Muscle layer of colon (tissue), 2 donors: ENCODE results near the gene L1CAM.
A peak's percentile ranks its signal among the peaks of the same experiment; 100 is the strongest.

Experiments used
- H3K27ac ChIP-seq: one replicate; pipeline ENCODE4 v1.7.0; 2013; ENCODE audit warnings: low read depth, mild to moderate bottlenecking, low read length, moderate library complexity
- H3K27me3 ChIP-seq, 2 donors: one replicate each; pipeline ENCODE4 v1.7.0; 2013; ENCODE audit warnings: low read length in 2 of 2, mild to moderate bottlenecking in 2 of 2; ENCODE audit not compliant: insufficient read depth in 2 of 2, control insufficient read depth in 1 of 2
- H3K36me3 ChIP-seq: one replicate; pipeline ENCODE4 v1.7.0; 2013; ENCODE audit warnings: mild to moderate bottlenecking, low read length; ENCODE audit not compliant: insufficient read depth
- H3K4me1 ChIP-seq: one replicate; pipeline ENCODE4 v1.7.0; 2013; ENCODE audit warnings: mild to moderate bottlenecking, low read length; ENCODE audit not compliant: insufficient read depth
- H3K4me3 ChIP-seq, 2 donors: one replicate each; pipeline ENCODE4 v1.7.0; 2013; ENCODE audit warnings: low read length in 2 of 2, low read depth in 1 of 2, mild to moderate bottlenecking in 1 of 2, moderate library complexity in 1 of 2
- H3K9ac ChIP-seq: one replicate; pipeline ENCODE4 v1.7.0; 2013; ENCODE audit warnings: low read length
- H3K9me3 ChIP-seq: one replicate; pipeline ENCODE4 v1.7.0; 2013; ENCODE audit warnings: mild to moderate bottlenecking, low read length
- donor health status: abdominal sarcoma.
- donor health status: Adenocarcinoma of cecum.

L1CAM gene

GRCh38 chrX:153885968-153886903 is at the start of gene L1CAM:
TSS of gene L1CAM (minus strand) at chrX:153886173. CDS start at chrX:153875836, 10,337 bp downstream.
- no peak within 1 kb of the TSS for H3K4me3 ChIP-seq
- no peak within 1 kb of the TSS for H3K27ac ChIP-seq
- H3K36me3 ChIP-seq, result no peaks in the 10 kb centered on the region
- H3K9ac ChIP-seq, result no peak within 1 kb of the TSS
- H3K9me3 ChIP-seq, result no peaks in the 10 kb centered on the region
- H3K4me1 ChIP-seq, result no peaks in the 10 kb centered on the region
- peaks cover 30 to 60% of the 10 kb centered on the region in 2 donors for H3K27me3 ChIP-seq

- Histone ChIP-seq H3K27ac (no peak overlapping the region), H3K4me1 (peaks cover 7% of the 10 kb centered on the region), H3K9ac (no peak overlapping the region)
Observed at GRCh38 chrX:153935326-153935851, 49.4 kb upstream of the L1CAM start.

GRCh38 chrX:153934762-153935325 is 48.9 kb upstream of the L1CAM start, which contains the start of gene NAA10:
TSS of gene NAA10 (minus strand) at chrX:153935037. CDS start at chrX:153934904, 133 bp downstream.
- peaks cover 7% of the 10 kb centered on the region for H3K4me1 ChIP-seq
- H3K27ac ChIP-seq, result peak within 1 kb of the TSS; percentile 27
- no peaks in the 10 kb centered on the region for H3K27me3 ChIP-seq
- no peak within 1 kb of the TSS for H3K9ac ChIP-seq
- peak within 1 kb of the TSS; percentile 61 to 70 for H3K4me3 ChIP-seq
- H3K9me3 ChIP-seq, result no peaks in the 10 kb centered on the region
- peaks cover 12% of the 10 kb centered on the region for H3K36me3 ChIP-seq

More at GRCh38 chrX:153935326-153935851, 49.4 kb upstream of the L1CAM start:
- H3K27me3 ChIP-seq, result no peaks in the 10 kb centered on the region
- peaks cover 12% of the 10 kb centered on the region for H3K36me3 ChIP-seq
- H3K9me3 ChIP-seq, result no peaks in the 10 kb centered on the region
- H3K4me3 ChIP-seq, result no peak overlapping the region

- Histone ChIP-seq H3K27me3 (no peaks in the 10 kb centered on the region), H3K36me3 (peaks cover 12% of the 10 kb centered on the region), H3K27ac (peak overlapping the region; percentile 27), H3K4me1 (peaks cover 10% of the 10 kb centered on the region), H3K9ac (no peak overlapping the region), H3K9me3 (no peaks in the 10 kb centered on the region), H3K4me3 (peak overlapping the region; percentile 61 to 70)
Observed at GRCh38 chrX:153934148-153934761, 48.3 kb upstream of the L1CAM start.

GRCh38 chrX:153933748-153934147 is 47.8 kb upstream of the L1CAM start:
- H3K36me3 ChIP-seq, result peaks cover 12% of the 10 kb centered on the region
- peaks cover 15% of the 10 kb centered on the region for H3K4me1 ChIP-seq
- H3K9me3 ChIP-seq, result no peaks in the 10 kb centered on the region
- H3K27me3 ChIP-seq, result no peaks in the 10 kb centered on the region
- no peak overlapping the region for H3K9ac ChIP-seq
- peak overlapping the region; percentile 61 to 70 for H3K4me3 ChIP-seq
- no peak overlapping the region for H3K27ac ChIP-seq

GRCh38 chrX:153932220-153932915 is 46.4 kb upstream of the L1CAM start:
- Histone ChIP-seq H3K9ac (no peak overlapping the region), H3K9me3 (no peaks in the 10 kb centered on the region), H3K27ac (no peak overlapping the region), H3K27me3 (no peaks in the 10 kb centered on the region), H3K36me3 (peaks cover 12% of the 10 kb centered on the region), H3K4me3 (no peak overlapping the region), H3K4me1 (peaks cover 15% of the 10 kb centered on the region)

GRCh38 chrX:153931748-153932147 is 45.8 kb upstream of the L1CAM start:
- Histone ChIP-seq H3K9me3 (no peaks in the 10 kb centered on the region), H3K4me1 (peaks cover 18% of the 10 kb centered on the region), H3K27ac (no peak overlapping the region), H3K36me3 (peaks cover 12% of the 10 kb centered on the region), H3K27me3 (peaks cover 0 to 3% of the 10 kb centered on the region in 2 donors), H3K9ac (no peak overlapping the region), H3K4me3 (no peak overlapping the region)

- H3K9me3 ChIP-seq, result no peaks in the 10 kb centered on the region
- no peak overlapping the region for H3K4me3 ChIP-seq
- H3K27me3 ChIP-seq, result peaks cover 0 to 8% of the 10 kb centered on the region in 2 donors
- peaks cover 12% of the 10 kb centered on the region for H3K36me3 ChIP-seq
- peaks cover 22% of the 10 kb centered on the region for H3K4me1 ChIP-seq
- no peak overlapping the region for H3K27ac ChIP-seq
- no peak overlapping the region for H3K9ac ChIP-seq
Observed at GRCh38 chrX:153931151-153931550, 45.2 kb upstream of the L1CAM start.

- Histone ChIP-seq H3K4me3 (no peak overlapping the region), H3K9me3 (no peaks in the 10 kb centered on the region), H3K4me1 (peaks cover 22% of the 10 kb centered on the region), H3K9ac (no peak overlapping the region), H3K27me3 (peaks cover 0 to 16% of the 10 kb centered on the region in 2 donors), H3K36me3 (peaks cover 12% of the 10 kb centered on the region), H3K27ac (no peak overlapping the region)
Observed at GRCh38 chrX:153930011-153930910, 44.3 kb upstream of the L1CAM start.

GRCh38 chrX:153929576-153929975 is 43.6 kb upstream of the L1CAM start:
- peaks cover 3 to 22% of the 10 kb centered on the region in 2 donors for H3K27me3 ChIP-seq
- H3K4me3 ChIP-seq, result no peak overlapping the region
- H3K4me1 ChIP-seq, result peaks cover 22% of the 10 kb centered on the region
- H3K9ac ChIP-seq, result no peak overlapping the region
- no peak overlapping the region for H3K27ac ChIP-seq
- H3K9me3 ChIP-seq, result no peaks in the 10 kb centered on the region
- H3K36me3 ChIP-seq, result peaks cover 12% of the 10 kb centered on the region
